Neuron (in vitro differentiated cells): ENCODE measurements around the gene CPM.
"Not testable (repeated sequence)": the region's sequence is repeated elsewhere in the genome, so short reads cannot be mapped to it uniquely, and the experiment has no call there.

Source experiments
- H2AFZ ChIP-seq: one replicate; pipeline ENCODE4 v1.6.1; 2013; ENCODE audit warnings: low read depth, mild to moderate bottlenecking, inconsistent platforms, low read length, moderate library complexity
- H3K27me3 ChIP-seq: one replicate; pipeline ENCODE4 v1.6.1; 2013; ENCODE audit warnings: low read length; ENCODE audit not compliant: insufficient read depth
- H3K36me3 ChIP-seq: one replicate; pipeline ENCODE4 v1.6.1; 2013; ENCODE audit warnings: low read length; ENCODE audit not compliant: insufficient read depth
- H3K4me1 ChIP-seq: one replicate; pipeline ENCODE4 v1.6.1; 2013; ENCODE audit warnings: low read length; ENCODE audit not compliant: insufficient read depth
- H3K4me3 ChIP-seq: 2 replicates; pipeline ENCODE4 v1.5.1; 2013; ENCODE audit warnings: mild to moderate bottlenecking, low read length, moderate library complexity
- H3K9me3 ChIP-seq: one replicate; pipeline ENCODE4 v1.6.1; 2013; ENCODE audit warnings: low read length

The CPM gene

GRCh38 chr12:68803948-68804656, 128.9 kb downstream of the CPM start:
- Histone ChIP-seq H2AFZ (no peak overlapping the region), H3K4me1 (no peaks in the 10 kb centered on the region), H3K9me3 (no peaks in the 10 kb centered on the region), H3K27me3 (no peaks in the 10 kb centered on the region), H3K4me3 (no peak overlapping the region), H3K36me3 (no peaks in the 10 kb centered on the region)

DNA sequence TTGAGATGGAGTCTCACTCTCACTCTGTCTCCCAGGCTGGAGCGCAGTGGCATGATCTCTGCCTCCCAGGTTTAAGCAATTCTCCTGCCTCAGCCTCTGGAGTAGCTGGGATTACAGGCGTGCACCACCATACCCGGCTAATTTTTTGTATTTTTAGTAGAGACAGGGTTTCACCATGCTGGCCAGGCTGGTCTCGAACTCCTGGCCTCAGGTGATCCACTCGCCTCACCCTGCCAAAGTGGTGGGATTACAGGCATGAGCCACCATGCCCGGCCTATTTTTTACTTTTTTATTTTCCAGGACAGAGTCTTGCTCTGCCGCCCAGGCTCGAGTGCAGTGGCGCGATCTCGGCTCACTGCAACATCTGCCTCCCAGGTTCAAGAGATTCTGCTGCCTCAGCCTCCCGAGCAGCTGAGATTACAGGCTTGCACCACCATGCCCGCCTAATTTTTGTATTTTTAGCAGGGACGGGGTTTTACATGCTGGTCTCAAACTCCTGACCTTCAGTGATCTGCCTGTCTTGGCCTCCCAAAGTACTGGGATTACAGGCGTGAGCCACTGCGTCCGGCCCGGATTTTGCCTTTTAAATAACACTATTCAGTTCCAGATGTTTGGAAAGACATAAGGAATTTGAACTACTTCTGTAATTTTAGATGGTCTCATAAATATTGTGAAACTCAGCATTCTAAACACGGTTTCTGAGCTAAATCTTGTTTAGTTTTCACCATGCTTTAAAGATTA, 129.9 kb downstream of the CPM start:
- not testable (repeated sequence) for H3K4me3 ChIP-seq, H3K4me1 ChIP-seq, H2AFZ ChIP-seq, H3K27me3 ChIP-seq, H3K9me3 ChIP-seq, H3K36me3 ChIP-seq

- H3K4me3 ChIP-seq, H3K4me1 ChIP-seq, H3K27me3 ChIP-seq, H3K9me3 ChIP-seq, H3K36me3 ChIP-seq, H2AFZ ChIP-seq: not testable (repeated sequence)
Measured at GRCh38 chr12:68802372-68802745, 130.6 kb downstream of the CPM start.
